HG02678 (cell line): Measurements from ENCODE around the gene GDF7.

Experiments used
- ATAC-seq: cut with Tn5 transposase; IDR thresholded peaks from one replicate; pipeline ENCODE4 v1.9.1; 2021; ENCODE audit warnings: mild to moderate bottlenecking, moderate library complexity; ENCODE audit not compliant: unreplicated experiment

The GDF7 gene

DNA sequence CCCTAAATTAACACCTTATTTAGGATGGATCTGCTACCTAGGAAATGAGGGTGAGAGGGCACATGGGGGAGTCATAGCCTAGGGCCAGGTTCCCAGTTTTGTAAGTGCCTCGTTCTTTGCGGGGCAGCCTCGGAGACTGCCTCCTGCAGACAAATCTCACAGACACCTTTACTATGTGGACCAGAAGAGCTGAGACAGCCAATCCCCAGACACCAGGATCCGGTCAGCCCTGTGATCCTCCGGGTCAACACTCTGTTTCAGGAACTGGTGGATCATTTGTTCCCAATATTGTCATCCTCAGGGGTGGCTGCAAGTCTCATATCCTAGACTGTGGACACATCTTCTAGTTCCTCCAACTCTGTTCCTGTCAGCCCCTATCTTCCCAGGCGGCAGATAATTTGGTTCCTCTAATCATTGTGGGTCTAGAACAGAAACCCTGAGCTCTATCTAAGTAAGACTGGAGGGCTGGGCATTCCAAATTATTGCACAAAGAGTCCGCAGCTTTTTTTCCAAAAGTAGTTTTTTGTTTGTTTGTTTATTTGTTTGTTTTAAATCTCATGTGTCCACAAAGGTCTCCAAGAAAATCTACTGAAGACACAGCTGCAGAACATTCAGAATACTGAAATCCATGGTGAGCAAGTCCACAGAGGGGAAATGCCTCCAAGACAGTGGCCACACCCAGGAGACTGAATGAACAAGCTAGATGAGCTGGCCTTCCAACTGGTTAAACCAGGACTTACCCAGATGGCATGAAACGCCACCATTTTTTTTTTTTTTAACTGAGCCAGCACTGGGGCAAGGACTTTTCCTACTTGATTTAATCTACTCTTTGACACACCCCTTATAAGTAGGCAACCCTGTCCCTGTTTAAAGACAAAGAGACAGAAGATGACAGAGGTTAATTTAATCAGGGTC, 6.2 kb upstream of the GDF7 start:
- ATAC-seq, result no peak

GRCh38 chr2:20661421-20662307, 5.3 kb upstream of the GDF7 start:
- peak; percentile 67 for ATAC-seq

DNA sequence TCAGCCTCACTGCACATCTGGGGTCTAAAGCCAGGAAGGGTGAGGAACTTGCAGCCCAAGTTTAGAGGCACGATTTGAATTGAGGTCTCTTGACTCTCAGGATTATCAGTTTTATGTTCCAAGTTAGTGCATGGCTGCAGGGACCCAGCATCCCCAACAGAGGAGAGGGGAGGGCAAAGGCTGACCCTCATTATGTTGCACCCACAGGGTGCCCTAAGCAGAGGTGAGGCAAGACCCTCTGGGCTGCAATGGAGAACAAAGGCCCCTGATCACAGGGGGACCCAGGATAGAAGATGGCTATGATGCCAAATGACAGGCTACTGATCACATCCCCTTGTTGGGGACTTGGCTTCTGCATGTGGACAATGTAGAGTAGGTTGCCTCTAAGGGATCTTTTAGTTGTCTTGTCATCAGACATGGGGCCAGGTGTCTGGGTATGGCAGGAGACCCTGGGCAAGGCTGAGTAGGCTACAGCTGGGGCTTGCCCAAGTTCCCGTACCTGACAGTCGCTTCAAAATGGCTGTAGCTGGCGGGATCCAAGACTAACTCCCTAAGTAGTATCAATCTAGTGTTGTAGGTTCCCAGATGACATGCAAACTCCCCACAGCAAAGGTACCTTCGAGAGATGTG, 4.5 kb upstream of the GDF7 start:
- no peak for ATAC-seq

DNA sequence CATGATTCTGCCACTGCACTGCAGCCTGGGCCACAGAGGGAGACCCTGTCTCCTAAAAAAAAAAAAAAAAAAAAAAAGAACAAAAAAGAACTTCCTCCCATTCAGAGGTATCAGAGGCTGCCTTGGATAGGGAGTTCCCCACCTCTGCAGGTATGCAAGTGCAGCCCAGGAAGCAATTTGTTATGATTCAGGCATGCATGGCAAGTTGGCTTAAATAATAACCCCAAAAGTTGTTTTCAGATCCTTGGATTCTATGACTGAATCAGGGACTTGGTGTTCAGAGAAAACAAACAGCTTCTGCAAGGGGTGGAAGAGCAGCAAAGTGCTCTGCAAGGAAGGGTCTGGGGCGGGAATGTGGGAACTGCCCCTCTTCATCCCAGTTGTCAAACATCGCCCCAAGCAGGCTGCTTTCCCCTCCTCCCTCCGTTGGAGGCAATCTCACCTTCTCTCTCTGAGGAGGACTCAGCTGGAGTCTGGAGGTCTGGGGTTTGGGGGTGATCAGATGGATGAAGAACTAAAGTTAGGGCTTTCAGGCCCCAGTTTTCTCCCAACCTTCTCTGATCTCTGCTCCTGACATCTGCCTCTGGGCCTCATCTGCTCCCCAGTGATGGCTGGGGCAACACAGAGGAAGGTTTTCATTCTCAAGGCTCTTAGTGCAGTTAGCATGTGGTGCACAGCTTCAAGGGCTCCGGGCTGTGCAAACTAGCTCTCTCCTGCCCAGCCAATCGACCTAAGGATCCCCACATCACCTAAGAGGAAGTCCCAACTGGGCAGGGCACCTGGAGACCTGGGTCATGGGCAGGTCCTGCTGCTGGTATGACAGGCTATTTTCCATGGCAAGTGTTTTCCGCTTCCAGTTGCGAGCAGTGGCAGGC, 3.5 kb upstream of the GDF7 start:
- ATAC-seq, result no peak

DNA sequence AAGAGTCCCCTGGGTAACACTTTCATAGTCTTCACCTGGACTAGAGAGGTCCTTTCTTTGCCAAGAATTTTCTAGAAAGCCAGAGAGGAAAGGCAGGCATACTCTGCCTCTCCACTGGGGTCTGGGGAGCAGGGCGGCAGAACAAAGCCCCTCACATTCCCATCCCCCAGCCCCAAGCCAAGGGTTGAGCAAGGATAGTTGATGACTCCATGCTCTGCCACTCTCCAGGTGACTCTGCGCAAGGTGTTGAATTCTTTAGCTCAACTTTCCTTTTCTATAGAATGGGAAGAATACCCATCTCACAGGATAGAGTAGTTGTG, 2.9 kb upstream of the GDF7 start:
- ATAC-seq, result no peak

DNA sequence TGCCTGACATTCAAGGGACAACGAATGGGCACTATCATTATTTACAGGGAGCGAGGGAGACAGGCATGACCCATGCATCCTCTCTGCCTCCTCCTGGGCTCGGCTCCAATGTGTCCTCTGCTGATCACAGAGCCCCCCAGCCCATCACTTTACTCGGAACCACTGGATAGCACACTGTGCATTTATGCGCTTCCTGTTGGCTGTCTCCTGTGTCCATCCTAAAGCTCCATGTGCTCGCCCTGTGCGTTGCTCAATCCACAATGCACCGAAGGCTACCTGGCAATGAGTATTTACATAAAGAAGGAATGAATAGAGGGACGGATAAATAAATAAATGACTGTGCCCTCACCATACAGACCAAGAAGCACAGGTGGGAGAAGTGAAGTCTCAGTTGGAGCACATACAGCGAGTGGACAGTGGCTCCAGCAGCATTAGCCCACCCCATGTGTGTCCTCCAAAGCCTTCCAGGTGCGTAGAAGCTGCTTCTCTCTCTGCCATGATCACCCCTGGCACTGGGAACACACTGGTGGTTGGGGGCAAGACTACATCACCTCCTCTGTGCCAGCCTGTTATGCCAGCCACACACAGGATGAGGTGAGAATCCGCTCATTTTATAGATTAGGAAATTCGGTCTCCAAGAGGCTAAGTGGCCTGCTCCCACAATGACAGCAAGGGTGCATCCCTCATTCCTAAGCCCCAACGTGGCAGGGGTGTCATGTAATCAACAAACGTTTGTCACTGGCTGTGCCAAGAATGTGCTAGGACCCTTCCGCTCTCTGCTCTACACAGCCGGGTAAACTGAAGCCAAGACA, 2.3 kb upstream of the GDF7 start:
- no peak for ATAC-seq

- no peak for ATAC-seq
These were observed 1.5 kb upstream of the GDF7 start for GRCh38 chr2:20665243-20666004.

DNA sequence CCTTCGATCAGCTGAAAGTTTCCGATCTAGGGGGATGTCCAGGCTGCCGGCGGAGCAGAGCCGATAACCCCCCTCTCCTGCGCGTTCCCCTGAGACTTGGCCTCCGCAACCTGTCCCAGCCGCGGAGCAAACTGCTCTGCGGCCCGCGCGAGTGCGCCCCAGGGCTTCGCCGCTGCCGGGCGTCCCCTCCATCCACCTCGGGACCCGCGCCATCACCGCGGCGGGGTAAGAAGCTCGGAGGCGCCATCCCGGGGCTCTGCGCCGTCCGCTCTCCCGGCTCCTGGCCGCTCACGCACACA, 990 bp upstream of the GDF7 start:
- ATAC-seq, result no peak

DNA sequence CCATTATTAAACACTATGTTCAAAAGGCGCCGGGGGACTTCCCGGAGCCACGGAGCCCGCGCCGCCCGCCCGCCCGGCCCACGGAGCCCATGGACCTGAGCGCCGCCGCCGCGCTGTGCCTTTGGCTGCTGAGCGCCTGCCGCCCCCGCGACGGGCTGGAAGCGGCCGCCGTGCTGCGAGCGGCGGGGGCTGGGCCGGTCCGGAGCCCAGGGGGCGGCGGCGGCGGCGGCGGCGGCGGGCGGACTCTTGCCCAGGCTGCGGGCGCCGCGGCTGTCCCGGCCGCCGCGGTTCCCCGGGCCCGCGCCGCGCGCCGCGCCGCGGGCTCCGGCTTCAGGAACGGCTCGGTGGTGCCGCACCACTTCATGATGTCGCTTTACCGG, 197 bp downstream of the GDF7 start:
- no peak for ATAC-seq

DNA sequence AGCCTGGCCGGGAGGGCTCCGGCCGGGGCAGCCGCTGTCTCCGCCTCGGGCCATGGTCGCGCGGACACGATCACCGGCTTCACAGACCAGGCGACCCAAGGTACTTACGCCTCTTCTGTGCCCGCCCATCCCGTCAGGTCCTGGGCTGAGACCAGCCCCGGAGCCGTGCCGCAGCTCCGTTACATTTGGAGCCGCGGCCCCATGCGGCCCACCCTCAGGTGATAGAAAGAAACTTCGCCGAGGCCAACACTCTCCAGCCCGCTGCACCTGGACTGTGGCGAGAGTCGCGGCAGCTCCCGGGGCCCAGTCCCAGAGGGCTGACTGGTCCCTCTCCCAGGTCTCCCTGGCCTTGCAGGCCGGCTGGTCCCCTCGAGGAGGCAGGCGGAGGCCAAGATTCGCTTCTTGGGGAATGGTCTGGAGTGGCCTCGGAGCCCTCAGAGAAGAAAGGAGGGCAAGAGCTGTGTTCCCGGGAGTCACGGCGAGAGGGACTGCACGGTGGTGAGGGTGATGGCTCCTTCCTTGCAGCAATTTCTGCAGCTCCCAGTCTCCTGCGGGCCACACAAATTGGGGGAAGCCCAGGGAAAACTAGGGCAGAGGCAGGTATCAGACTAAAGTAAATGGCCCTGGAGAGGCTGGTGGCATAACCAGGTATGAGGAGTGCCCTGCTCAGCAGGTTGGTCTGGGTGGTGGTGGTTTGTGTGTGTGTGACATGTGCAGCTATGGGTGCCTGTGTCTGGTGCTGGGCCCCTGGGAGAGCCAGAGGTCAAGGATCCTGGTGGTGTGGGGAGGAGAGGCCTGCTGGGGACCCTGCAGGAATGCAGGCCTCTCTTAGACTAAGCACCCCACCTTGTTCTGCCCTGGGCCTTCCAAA, 822 bp downstream of the GDF7 start:
- ATAC-seq, result no peak

DNA sequence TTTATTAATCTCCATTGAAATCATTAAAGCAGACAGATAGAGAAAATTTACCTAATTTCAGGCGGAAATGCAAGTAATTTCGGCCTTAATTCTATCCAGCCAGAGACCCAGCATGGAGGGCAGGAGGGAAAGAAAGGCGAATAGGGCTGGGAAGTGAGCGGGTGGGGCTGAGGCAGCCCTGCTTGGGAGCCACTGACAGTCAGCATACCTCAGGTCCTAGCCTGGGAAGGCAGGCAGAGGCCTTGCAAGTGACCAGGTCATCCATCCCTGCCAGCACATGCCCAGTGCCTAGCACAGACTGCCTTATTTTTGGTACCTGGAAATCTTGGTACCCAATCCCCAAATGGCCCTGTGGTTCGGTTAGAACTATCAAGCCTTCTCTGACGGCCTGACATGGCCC, 1.5 kb downstream of the GDF7 start:
- ATAC-seq, result no peak

DNA sequence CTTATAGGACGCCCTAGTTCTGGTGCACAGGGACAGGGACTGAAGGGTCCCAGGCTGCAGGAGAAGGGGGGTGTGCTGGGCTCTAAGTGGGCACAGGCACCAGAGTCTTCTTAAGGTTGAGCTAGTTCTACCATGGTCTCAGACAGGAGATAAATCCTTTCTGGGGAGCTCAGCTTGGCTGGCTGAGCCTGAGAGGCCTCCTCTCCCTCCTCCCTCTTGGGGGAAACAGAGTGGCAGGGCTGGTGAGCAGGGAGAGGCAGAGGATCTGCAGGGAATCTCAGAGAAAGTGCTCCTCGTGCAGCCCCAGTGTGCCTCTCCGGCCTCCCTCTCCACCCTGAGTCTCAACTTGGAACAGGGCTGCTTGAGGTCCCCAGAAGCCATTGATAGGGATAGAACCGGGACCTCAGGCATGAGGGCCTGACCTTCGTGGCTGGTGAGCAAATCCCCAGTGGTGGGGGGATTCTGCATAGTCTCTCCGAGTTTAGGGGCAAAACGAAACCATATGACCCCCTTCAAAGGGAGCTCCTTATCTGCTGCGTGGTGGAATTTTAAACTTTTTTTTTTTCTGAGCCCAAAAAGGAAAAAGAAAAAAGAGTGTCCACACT, 2.0 kb downstream of the GDF7 start:
- ATAC-seq, result no peak

- ATAC-seq, result no peak
These were observed 2.8 kb downstream of the GDF7 start for GRCh38 chr2:20669562-20670314.

DNA sequence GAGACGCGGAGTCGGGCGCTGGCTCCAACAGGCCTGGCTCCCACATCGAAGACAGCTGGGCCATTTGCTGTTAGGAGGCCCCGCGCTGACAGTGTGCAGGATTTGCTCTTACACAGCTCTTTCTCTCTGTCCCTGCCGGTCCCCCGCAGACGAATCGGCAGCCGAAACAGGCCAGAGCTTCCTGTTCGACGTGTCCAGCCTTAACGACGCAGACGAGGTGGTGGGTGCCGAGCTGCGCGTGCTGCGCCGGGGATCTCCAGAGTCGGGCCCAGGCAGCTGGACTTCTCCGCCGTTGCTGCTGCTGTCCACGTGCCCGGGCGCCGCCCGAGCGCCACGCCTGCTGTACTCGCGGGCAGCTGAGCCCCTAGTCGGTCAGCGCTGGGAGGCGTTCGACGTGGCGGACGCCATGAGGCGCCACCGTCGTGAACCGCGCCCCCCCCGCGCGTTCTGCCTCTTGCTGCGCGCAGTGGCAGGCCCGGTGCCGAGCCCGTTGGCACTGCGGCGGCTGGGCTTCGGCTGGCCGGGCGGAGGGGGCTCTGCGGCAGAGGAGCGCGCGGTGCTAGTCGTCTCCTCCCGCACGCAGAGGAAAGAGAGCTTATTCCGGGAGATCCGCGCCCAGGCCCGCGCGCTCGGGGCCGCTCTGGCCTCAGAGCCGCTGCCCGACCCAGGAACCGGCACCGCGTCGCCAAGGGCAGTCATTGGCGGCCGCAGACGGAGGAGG, 3.5 kb downstream of the GDF7 start:
- ATAC-seq, result no peak

GRCh38 chr2:20671036-20671735, 4.2 kb downstream of the GDF7 start:
- ATAC-seq, result no peak

- no peak for ATAC-seq
These were observed 4.8 kb downstream of the GDF7 start for GRCh38 chr2:20671736-20672080.
